H1 (cell line): ENCODE data around the gene DNER. TPM values are rescaled to one million over a fixed set of nuclear protein-coding genes. Genes with fewer than 3 reads are reported as not detected.

Source experiments
- CTCF ChIA-PET: fragments of 300-600 bp; sonication (Branson Sonifier 250); formaldehyde crosslinking; loops from one replicate; lab custom pipeline; 2021; ENCODE audit not compliant: partially characterized antibody; lab: Charles Lee
- POLR2A ChIA-PET: fragments of 300-600 bp; sonication (Branson Sonifier 250); formaldehyde crosslinking; loops from one replicate; lab custom pipeline; 2021; ENCODE audit warnings: inconsistent platforms; ENCODE audit not compliant: partially characterized antibody; lab: Charles Lee
- DNase-seq, 2 experiments: peaks; one replicate each; pipeline versions ENCODE4 v3.0.0 to v3.0.0-alpha.2; 2010 to 2022; ENCODE audit warnings: low spot score in 2 of 2, low read depth in 1 of 2, mixed read lengths in 1 of 2
- FAIRE-seq: peaks from 2 replicates; lab custom pipeline; 2011; peaks lifted over from hg19 to GRCh38; lab: Jason Lieb, UNC
- H2AFZ ChIP-seq: 2 replicates; pipeline ENCODE4 v1.8.1; 2012; ENCODE audit warnings: low read length, inconsistent platforms
- H2AK5ac ChIP-seq: 2 replicates; pipeline ENCODE4 v1.6.1; 2013; ENCODE audit warnings: low read depth, low read length
- H2BK120ac ChIP-seq: replicated peaks from 2 replicates; pipeline ENCODE3; 2013; ENCODE audit warnings: low read depth, low read length, inconsistent platforms
- H2BK12ac ChIP-seq: 2 replicates; pipeline ENCODE4 v1.6.1; 2013; ENCODE audit warnings: low read depth, low read length
- H2BK15ac ChIP-seq: 2 replicates; pipeline ENCODE4 v1.6.1; 2013; ENCODE audit warnings: low read length
- H2BK20ac ChIP-seq: 2 replicates; pipeline ENCODE4 v1.6.1; 2013; ENCODE audit warnings: low read length
- H2BK5ac ChIP-seq: 2 replicates; pipeline ENCODE4 v1.6.1; 2013; ENCODE audit warnings: low read depth, low read length
- H3K14ac ChIP-seq: 2 replicates; pipeline ENCODE4 v1.6.1; 2013; ENCODE audit warnings: inconsistent platforms; ENCODE audit not compliant: insufficient read length
- H3K18ac ChIP-seq: 2 replicates; pipeline ENCODE4 v1.6.1; 2013; ENCODE audit warnings: low read length; ENCODE audit errors: extremely low read depth
- H3K23ac ChIP-seq: 2 replicates; pipeline ENCODE4 v1.6.1; 2013; ENCODE audit warnings: inconsistent platforms; ENCODE audit not compliant: insufficient read length
- H3K23me2 ChIP-seq: 2 replicates; pipeline ENCODE4 v1.6.1; 2013; ENCODE audit warnings: low read depth, low read length
- H3K27ac ChIP-seq: 2 replicates; pipeline ENCODE4 v1.6.1; 2011; ENCODE audit warnings: low read depth, low read length, inconsistent platforms
- H3K27me3 ChIP-seq, 4 experiments: replicated peaks in 1 of 4; 1 replicate in 1 of 4; 2 replicates in 3 of 4; pipeline versions ENCODE4 v1.6.1 to v1.8.1; 2011 to 2013; ENCODE audit warnings: low read length in 3 of 4, mild to moderate bottlenecking in 3 of 4, inconsistent platforms in 2 of 4, mixed read lengths in 2 of 4, moderate library complexity in 1 of 4; ENCODE audit not compliant: control insufficient read depth in 3 of 4, insufficient read depth in 3 of 4; ENCODE audit errors: extremely low read depth in 1 of 4
- H3K36me3 ChIP-seq, 4 experiments: 2 replicates each; pipeline versions ENCODE4 v1.6.1 to v1.8.1; 2011 to 2013; ENCODE audit warnings: mild to moderate bottlenecking in 4 of 4, low read length in 3 of 4, moderate library complexity in 2 of 4, control low read depth in 1 of 4, inconsistent platforms in 1 of 4; ENCODE audit not compliant: insufficient read depth in 4 of 4, control insufficient read depth in 2 of 4
- H3K4ac ChIP-seq: replicated peaks from 2 replicates; pipeline ENCODE3; 2013; ENCODE audit warnings: low read length, low read depth, mixed read lengths, inconsistent platforms; ENCODE audit not compliant: insufficient read length
- H3K4me1 ChIP-seq, 4 experiments: replicated peaks in 1 of 4; 1 replicate in 1 of 4; 2 replicates in 3 of 4; pipeline versions ENCODE4 v1.6.1 to v1.8.1; 2011 to 2013; ENCODE audit warnings: low read length in 3 of 4, inconsistent platforms in 2 of 4, mixed read lengths in 1 of 4; ENCODE audit not compliant: insufficient read depth in 4 of 4, control insufficient read depth in 3 of 4
- H3K4me2 ChIP-seq, 2 experiments: 2 replicates each; pipeline versions ENCODE4 v1.6.1 to v1.8.1; 2011 to 2013; ENCODE audit warnings: low read depth in 2 of 2, low read length in 2 of 2, control low read depth in 1 of 2, inconsistent platforms in 1 of 2, mild to moderate bottlenecking in 1 of 2; ENCODE audit not compliant: insufficient read depth in 1 of 2
- H3K4me3 ChIP-seq, 4 experiments: fragments of 200-600, 300-600 bp in 1 of 4; sonication (generic), shearing (Covaris generic), sonication (Bioruptor Twin) in 1 of 4; 2 replicates each; pipeline versions ENCODE4 v1.5.1 to v1.8.1; 2011 to 2016; ENCODE audit warnings: low read length in 4 of 4, low read depth in 3 of 4, control low read depth in 2 of 4, inconsistent platforms in 2 of 4, mild to moderate bottlenecking in 2 of 4, mixed read lengths in 1 of 4, moderate library complexity in 1 of 4; ENCODE audit not compliant: insufficient read depth in 2 of 4; ENCODE audit errors: extremely low read depth in 1 of 4
- H3K56ac ChIP-seq: replicated peaks from 2 replicates; pipeline ENCODE3; 2013; ENCODE audit warnings: low read depth, mild to moderate bottlenecking, mixed read lengths, low read length, inconsistent platforms; ENCODE audit not compliant: insufficient read length
- H3K79me1 ChIP-seq: 2 replicates; pipeline ENCODE4 v1.6.1; 2013; ENCODE audit warnings: low read depth, low read length, control low read depth
- H3K79me2 ChIP-seq, 2 experiments: 2 replicates each; pipeline versions ENCODE4 v1.6.1 to v1.8.1; 2012 to 2013; ENCODE audit warnings: low read length in 2 of 2, mild to moderate bottlenecking in 2 of 2, inconsistent platforms in 1 of 2; ENCODE audit not compliant: insufficient read depth in 2 of 2, control insufficient read depth in 1 of 2
- H3K9ac ChIP-seq, 4 experiments: replicated peaks in 1 of 4; 1 replicate in 1 of 4; 2 replicates in 3 of 4; pipeline versions ENCODE4 v1.6.1 to v1.8.1; 2011 to 2013; ENCODE audit warnings: low read depth in 3 of 4, low read length in 3 of 4, control low read depth in 2 of 4, mild to moderate bottlenecking in 2 of 4, moderate library complexity in 2 of 4, inconsistent platforms in 1 of 4; ENCODE audit errors: extremely low read depth in 1 of 4
- H3K9me3 ChIP-seq, 2 experiments: 2 replicates each; pipeline versions ENCODE4 v1.6.1 to v1.8.1; 2012 to 2013; ENCODE audit warnings: mild to moderate bottlenecking in 2 of 2, moderate library complexity in 2 of 2, control low read depth in 1 of 2, inconsistent platforms in 1 of 2, low read depth in 1 of 2, low read length in 1 of 2, mixed read lengths in 1 of 2; ENCODE audit not compliant: insufficient read depth in 2 of 2
- H4K20me1 ChIP-seq, 2 experiments: replicated peaks in 1 of 2; 2 replicates each; pipeline versions ENCODE3 to v1.8.1; 2011 to 2013; ENCODE audit warnings: inconsistent platforms in 2 of 2, low read length in 2 of 2, mild to moderate bottlenecking in 1 of 2; ENCODE audit not compliant: insufficient read depth in 2 of 2, control insufficient read depth in 1 of 2
- H4K5ac ChIP-seq: 2 replicates; pipeline ENCODE4 v1.6.1; 2013; ENCODE audit warnings: low read length, low read depth, mixed read lengths, inconsistent platforms; ENCODE audit not compliant: insufficient read length
- H4K8ac ChIP-seq: 2 replicates; pipeline ENCODE4 v1.8.0; 2013; ENCODE audit warnings: mild to moderate bottlenecking, moderate library complexity, low read length, inconsistent platforms; ENCODE audit not compliant: insufficient read depth; ENCODE audit errors: extremely low read depth
- H4K91ac ChIP-seq: replicated peaks from 2 replicates; pipeline ENCODE3; 2013; ENCODE audit warnings: low read length, mixed read lengths, inconsistent platforms; ENCODE audit not compliant: insufficient read length
- E2F6 ChIP-seq: IDR thresholded peaks from 2 replicates; pipeline ENCODE4 v1.6.1; 2012; ENCODE audit warnings: inconsistent platforms
- EZH2 ChIP-seq: fragments of 200-600 bp; sonication (generic); IDR thresholded peaks from 2 replicates; pipeline ENCODE4 v1.7.1; 2012; ENCODE audit warnings: low read depth, mild to moderate bottlenecking, moderate library complexity, low read length, inconsistent platforms; ENCODE audit not compliant: severe bottlenecking
- FOSL1 ChIP-seq: IDR thresholded peaks from 2 replicates; pipeline ENCODE4 v1.6.1; 2011; ENCODE audit warnings: mild to moderate bottlenecking, low read depth, low read length, moderate library complexity; ENCODE audit not compliant: insufficient read depth
- PHF8 ChIP-seq: fragments of 200-600 bp; sonication (generic); conservative IDR thresholded peaks from 2 replicates; pipeline ENCODE4 v1.7.1; 2012; ENCODE audit warnings: low read depth, mild to moderate bottlenecking, inconsistent platforms, low read length, moderate library complexity
- POU5F1 ChIP-seq: IDR thresholded peaks from 2 replicates; pipeline ENCODE4 v1.6.1; 2011; ENCODE audit warnings: low read depth, mild to moderate bottlenecking, low read length, moderate library complexity
- RNF2 ChIP-seq: fragments of 200-900, 300-1000 bp; sonication (generic); IDR thresholded peaks from 2 replicates; pipeline ENCODE4 v1.7.1; 2016; ENCODE audit warnings: borderline replicate concordance, low read depth, mild to moderate bottlenecking, antibody characterized with exemption, low read length; ENCODE audit not compliant: poor library complexity, severe bottlenecking; ENCODE audit errors: missing control alignments
- SAP30 ChIP-seq: fragments of 300-600 bp; sonication (generic); IDR thresholded peaks from 2 replicates; pipeline ENCODE4 v1.7.1; 2012; ENCODE audit warnings: low read length, moderate library complexity, mild to moderate bottlenecking, inconsistent platforms; ENCODE audit not compliant: insufficient read depth, insufficient replicate concordance
- SP4 ChIP-seq: IDR thresholded peaks from 2 replicates; pipeline ENCODE4 v1.6.1; 2012; ENCODE audit warnings: low read length, inconsistent platforms
- USF2 ChIP-seq: IDR thresholded peaks from 2 replicates; pipeline ENCODE4 v1.6.1; 2011; ENCODE audit warnings: low read length, improper control_type of control experiment
- WGBS, 2 experiments: shearing (Covaris generic) in 1 of 2; methylation state at CpG; one replicate each; pipeline versions ENCODE4 v1.1.6 to v1.1.7; 2013 to 2015; ENCODE audit warnings: low lambda C conversion rate in 2 of 2, mixed read lengths in 2 of 2, inconsistent platforms in 1 of 2, low coverage in 1 of 2, missing lambda C conversion rate in 1 of 2; ENCODE audit not compliant: insufficient replicate concordance in 2 of 2, insufficient coverage in 1 of 2, insufficient read length in 1 of 2; ENCODE audit errors: extremely low coverage in 1 of 2, missing lambda C conversion rate in 1 of 2; 5-methylcytosine and 5-hydroxymethylcytosine counted together
- polyA plus RNA-seq, 7 experiments: library from polyadenylated mRNA; depleted of rRNA in 3 of 7; stranded (reverse) in 5 of 7; unstranded in 2 of 7; fragments of >200 nt in 5 of 7; fragments of 200-250 nt in 2 of 7; gene quantifications; 1 replicate in 5 of 7; 2 replicates in 1 of 7; 4 replicates in 1 of 7; pipeline versions ENCODE4 v1.2.1 to v1.2.3, GENCODE V29; 2011 to 2013; ENCODE audit warnings: missing spikeins in 2 of 7, mixed read lengths in 2 of 7
- total RNA-seq: library from RNA; stranded (reverse); fragmentation: NEBNext Ultra II Directional; extraction: Animal tissue kit (Norgen Biotek cat#: 25700); gene quantifications from 2 replicates; pipeline ENCODE4 v1.2.1, GENCODE V29; 2021

The DNER gene
- total and polyA plus RNA-seq, 2 of the 8 experiments (the other 6 are each of a cell fraction or from before 2014, with no cell fraction given): 6.8 to 16.3 TPM

- H3K4me3 ChIP-seq: no peak overlapping the region
- no peaks in the 10 kb centered on the region for H3K79me1 ChIP-seq
- no peak overlapping the region for H2BK12ac ChIP-seq
- H2AK5ac ChIP-seq: no peak overlapping the region
- no peak overlapping the region for H3K14ac ChIP-seq
- no peaks in the 10 kb centered on the region; the same call in 1 of the 2 replicates for H3K23me2 ChIP-seq
- H3K27me3 ChIP-seq: no peaks in the 10 kb centered on the region; a peak in 1 of 7 replicates
- no peak overlapping the region for H4K8ac ChIP-seq
- no peak for DNase-seq
- H3K23ac ChIP-seq: no peak overlapping the region
- no peaks in the 10 kb centered on the region for H4K20me1 ChIP-seq
- no peak overlapping the region for H3K4ac ChIP-seq
- H3K27ac ChIP-seq: no peak overlapping the region
- TF ChIP-seq RNF2 (no peak), PHF8 (no peak), E2F6 (no peak), EZH2 (no peak), FOSL1 (no peak), USF2 (no peak), SAP30 (no peak), SP4 (no peak), POU5F1 (no peak)
- 95% methylated on average over 6 of the region's 6 CpGs; no CpG with 5 or more reads in 1 of the 2 experiments for WGBS, 2 experiments
- peaks cover 7 to 8% of the 10 kb centered on the region in 2 experiments; a peak in 1 of 4 replicates for H3K9me3 ChIP-seq
- no peaks in the 10 kb centered on the region for H3K79me2 ChIP-seq
- H3K36me3 ChIP-seq: no peaks in the 10 kb centered on the region
- ChIA-PET POLR2A (no interaction called here), CTCF (no interaction called here)
- H4K91ac ChIP-seq: no peak overlapping the region
- FAIRE-seq: no peak
- H3K56ac ChIP-seq: no peak overlapping the region
- no peak overlapping the region for H2AFZ ChIP-seq
- no peak overlapping the region for H3K9ac ChIP-seq
- H2BK120ac ChIP-seq: no peak overlapping the region
- no peaks in the 10 kb centered on the region for H3K4me1 ChIP-seq
- H2BK15ac ChIP-seq: no peak overlapping the region
- H2BK5ac ChIP-seq: no peak overlapping the region
- no peak overlapping the region for H3K4me2 ChIP-seq
- no peak overlapping the region for H4K5ac ChIP-seq
- no peak overlapping the region for H2BK20ac ChIP-seq
- no peak overlapping the region for H3K18ac ChIP-seq
These were observed 183.9 kb downstream of the DNER start for GRCh38 chr2:229530434-229530833.
